Activated gamma-delta T cell (primary cell): Measurements from ENCODE around the gene GRIK1.

Experiments
- DNase-seq: peaks from one replicate; lab custom pipeline; 2025; lab: John Stamatoyannopoulos, UW

Gene GRIK1

GRCh38 chr21:29827647-29828046 is 112.1 kb downstream of the GRIK1 start:
- no peak for DNase-seq

GRCh38 chr21:29827236-29827635 is 112.6 kb downstream of the GRIK1 start:
- no peak for DNase-seq

- DNase-seq = no peak
Measured at GRCh38 chr21:29826386-29826785, 113.4 kb downstream of the GRIK1 start.

GRCh38 chr21:29825936-29826335 is 113.9 kb downstream of the GRIK1 start:
- DNase-seq = no peak

- DNase-seq = no peak
Measured at GRCh38 chr21:29825345-29825744, 114.5 kb downstream of the GRIK1 start.

- DNase-seq = no peak
Measured at GRCh38 chr21:29822064-29822463, 117.7 kb downstream of the GRIK1 start.

GRCh38 chr21:29821230-29821629 is 118.6 kb downstream of the GRIK1 start:
- no peak for DNase-seq

- DNase-seq = no peak
Measured at GRCh38 chr21:29819675-29820326, 120.0 kb downstream of the GRIK1 start.

- no peak for DNase-seq
Measured at GRCh38 chr21:29818383-29818921, 121.3 kb downstream of the GRIK1 start.

GRCh38 chr21:29817450-29817849 is 122.3 kb downstream of the GRIK1 start:
- no peak for DNase-seq

GRCh38 chr21:29812947-29813346 is 126.8 kb downstream of the GRIK1 start:
- DNase-seq = no peak

GRCh38 chr21:29810871-29811270 is 128.9 kb downstream of the GRIK1 start:
- DNase-seq = no peak

- no peak for DNase-seq
Measured at GRCh38 chr21:29808153-29808552, 131.6 kb downstream of the GRIK1 start.

- DNase-seq = no peak
Measured at GRCh38 chr21:29805105-29805504, 134.7 kb downstream of the GRIK1 start.

GRCh38 chr21:29803191-29803590 is 136.6 kb downstream of the GRIK1 start:
- DNase-seq = no peak

- DNase-seq = no peak
Measured at GRCh38 chr21:29801122-29801521, 138.7 kb downstream of the GRIK1 start.

GRCh38 chr21:29800056-29800455 is 139.7 kb downstream of the GRIK1 start:
- DNase-seq = no peak

GRCh38 chr21:29798840-29799239 is 141.0 kb downstream of the GRIK1 start:
- DNase-seq = no peak

- DNase-seq = no peak
Measured at GRCh38 chr21:29797155-29797554, 142.6 kb downstream of the GRIK1 start.

GRCh38 chr21:29793712-29794111 is 146.1 kb downstream of the GRIK1 start:
- DNase-seq = no peak

GRCh38 chr21:29789393-29789792 is 150.4 kb downstream of the GRIK1 start:
- no peak for DNase-seq

GRCh38 chr21:29788752-29789151 is 151.0 kb downstream of the GRIK1 start:
- DNase-seq = no peak

GRCh38 chr21:29787361-29787909 is 152.4 kb downstream of the GRIK1 start:
- no peak for DNase-seq
